NCI-H1417 treated with DMSO at 0.1 percent for 48 hours (cell line): ENCODE data around the gene KHSRP.
"Not testable (repeated sequence)": the region's sequence is repeated elsewhere in the genome, so short reads cannot be mapped to it uniquely, and the experiment has no call there.

Source experiments
- DNase-seq: peaks from one replicate; lab custom pipeline; 2025; lab: John Stamatoyannopoulos, UW

KHSRP gene

DNA sequence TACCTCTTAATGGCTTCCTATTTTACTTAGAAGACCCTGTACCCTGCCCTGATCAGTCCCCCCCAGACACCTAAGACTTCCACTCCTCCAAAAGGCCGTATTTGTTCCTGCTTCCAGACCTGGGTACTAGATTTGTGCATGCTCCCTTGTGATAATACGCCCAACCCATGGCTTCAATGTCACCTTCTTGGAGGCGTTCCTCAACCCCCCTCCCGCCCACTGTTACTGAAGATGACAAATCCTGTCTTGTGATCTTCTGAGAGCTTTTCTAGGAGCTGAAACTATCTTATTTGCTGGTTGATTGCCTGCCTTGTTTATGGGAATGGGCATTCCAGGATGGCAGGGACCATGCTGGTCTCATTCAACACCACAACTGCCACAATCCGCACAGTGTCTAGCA, 25.6 kb upstream of the KHSRP start:
- no peak for DNase-seq

DNA sequence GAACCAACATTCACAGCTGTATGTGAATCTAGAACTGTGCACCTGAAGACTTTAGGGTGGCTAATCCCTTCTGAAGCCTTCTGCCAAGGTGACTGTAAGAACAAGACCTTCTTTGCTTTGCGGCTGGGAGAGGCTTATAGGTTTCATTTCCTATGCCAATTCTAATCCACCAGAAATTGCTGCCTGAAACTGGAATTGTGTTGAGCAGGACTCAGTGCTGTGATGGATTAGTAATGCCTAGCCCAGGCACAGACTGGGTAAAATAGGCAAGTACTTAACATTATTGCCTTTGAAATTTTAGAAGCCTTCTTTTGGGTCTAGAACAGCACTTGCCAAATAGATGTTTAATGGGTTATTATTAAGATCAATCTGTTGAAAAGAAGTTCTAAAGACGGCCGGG, 23.4 kb upstream of the KHSRP start:
- DNase-seq = no peak

- no peak for DNase-seq
These were observed 21.8 kb upstream of the KHSRP start for GRCh38 chr19:6446452-6446851.

GRCh38 chr19:6443986-6444385, 19.4 kb upstream of the KHSRP start:
- DNase-seq = no peak

- DNase-seq = no peak
These were observed 17.6 kb upstream of the KHSRP start for GRCh38 chr19:6442087-6442688.

GRCh38 chr19:6440905-6441304, 16.3 kb upstream of the KHSRP start:
- DNase-seq = no peak

DNA sequence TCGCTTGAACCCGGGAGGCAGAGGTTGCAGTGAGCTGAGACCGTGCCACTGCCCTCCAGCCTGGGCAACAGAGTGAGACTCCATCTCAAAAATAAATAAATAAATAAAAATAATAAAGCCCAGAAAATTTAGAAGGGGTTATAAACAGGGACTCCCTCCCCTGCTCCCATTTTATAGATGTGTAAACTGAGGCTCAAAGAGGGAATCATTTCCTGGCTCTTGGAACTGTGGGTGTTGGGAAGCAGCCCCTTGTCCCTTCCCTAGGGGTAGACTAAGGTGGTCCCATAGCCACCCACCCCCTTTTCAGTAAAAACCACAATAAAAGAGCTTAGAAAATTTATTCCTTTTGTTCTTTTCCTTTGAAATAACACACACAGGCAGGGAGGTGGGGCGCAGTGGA, 15.1 kb upstream of the KHSRP start:
- no peak for DNase-seq

DNA sequence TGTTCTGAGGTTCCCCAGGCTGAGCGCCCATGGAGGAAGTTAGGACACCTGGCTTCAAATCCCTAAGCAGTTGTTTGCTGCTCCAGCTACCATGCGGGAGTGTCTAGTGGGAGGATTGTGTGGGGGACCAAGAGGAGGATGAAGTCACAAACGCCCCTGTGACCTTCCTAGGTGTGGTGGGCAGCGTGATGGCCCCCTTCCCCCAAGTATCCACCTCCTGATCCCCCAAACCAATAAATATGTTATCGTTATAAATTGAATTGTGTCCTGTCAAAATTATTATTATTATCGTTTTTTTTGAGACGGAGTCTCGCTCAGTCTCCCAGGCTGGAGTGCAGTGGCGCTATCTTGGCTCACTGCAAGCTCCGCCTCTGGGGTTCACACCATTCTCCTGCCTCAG, 9.1 kb upstream of the KHSRP start, which contains the start of gene SLC25A41:
TSS of gene SLC25A41 (minus strand) at position 101 of the 400 bp plus-strand sequence. CDS start at position 31, 70 bp downstream.
- DNase-seq = no peak

DNA sequence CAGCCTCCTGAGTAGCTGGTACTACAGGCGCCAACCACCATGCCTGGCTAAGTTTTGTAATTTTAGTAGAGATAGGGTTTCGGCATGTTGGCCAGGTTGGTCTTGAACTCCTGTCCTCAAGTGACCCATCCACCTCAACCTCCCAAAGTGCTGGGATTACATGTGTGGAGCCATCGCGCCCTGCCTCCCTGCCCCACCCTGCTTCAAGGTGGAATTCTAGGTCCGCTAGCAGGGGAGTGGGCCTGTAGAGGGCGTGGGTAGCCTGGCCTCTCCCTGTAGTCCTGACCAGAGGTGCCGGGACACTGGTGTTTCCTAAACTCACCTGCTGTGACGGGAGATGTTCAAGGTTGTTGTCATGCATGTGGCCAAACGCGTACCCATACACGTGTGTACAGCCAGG, 8.6 kb upstream of the KHSRP start:
- no peak for DNase-seq

DNA sequence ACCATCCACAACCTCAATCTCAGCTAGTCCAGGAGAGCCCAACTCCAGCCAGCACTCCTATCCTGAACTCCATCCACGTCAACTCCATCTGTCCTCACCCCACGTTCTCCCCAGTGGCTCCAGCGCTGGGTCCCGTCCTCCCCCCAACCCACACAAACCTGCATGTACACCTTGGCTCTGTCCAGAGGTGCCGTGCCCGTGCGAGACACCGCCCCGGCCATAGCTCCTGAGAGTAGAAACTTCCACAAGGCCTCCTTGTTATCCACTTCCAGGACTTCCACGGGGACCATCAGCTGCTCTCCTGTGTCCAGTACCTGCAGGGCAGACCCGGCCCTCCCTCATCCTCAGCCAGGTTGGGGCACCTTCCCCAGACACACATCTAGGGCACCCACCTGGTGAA, 7.3 kb upstream of the KHSRP start:
- no peak for DNase-seq

- no peak for DNase-seq
These were observed 5.0 kb upstream of the KHSRP start for GRCh38 chr19:6429419-6430221.

GRCh38 chr19:6428692-6429418, 4.2 kb upstream of the KHSRP start:
- DNase-seq = not testable (repeated sequence)

DNA sequence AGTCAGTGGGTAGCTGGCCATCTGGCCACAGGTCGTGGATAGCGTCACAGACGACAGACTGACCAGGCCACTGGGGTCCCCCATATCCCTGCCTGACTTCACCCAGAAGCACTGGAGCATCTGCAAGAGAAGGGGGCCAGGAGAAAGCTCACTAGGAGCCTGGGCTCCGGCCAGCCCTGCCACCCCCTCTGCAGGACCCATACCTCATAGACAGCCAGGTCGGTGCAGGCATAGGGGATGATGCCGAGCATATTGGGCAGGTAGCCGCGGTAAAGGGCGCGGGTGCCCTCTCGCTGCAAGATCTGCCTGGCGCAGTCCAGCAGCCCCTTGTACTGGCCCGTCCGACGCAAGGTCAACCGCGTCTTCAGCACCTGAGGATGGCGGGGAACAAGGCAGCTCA, 2.5 kb upstream of the KHSRP start:
- no peak for DNase-seq

GRCh38 chr19:6425732-6426620, 1.4 kb upstream of the KHSRP start:
- DNase-seq = no peak

- peak; percentile 100 for DNase-seq
These were observed 524 bp upstream of the KHSRP start for GRCh38 chr19:6424939-6425731.

GRCh38 chr19:6423499-6424194, 964 bp downstream of the KHSRP start:
- DNase-seq = no peak

- no peak for DNase-seq
These were observed 3.3 kb downstream of the KHSRP start for GRCh38 chr19:6421075-6422014.

GRCh38 chr19:6418562-6418932, 6.1 kb downstream of the KHSRP start:
- no peak for DNase-seq
